Thymus (tissue), 11 donors: ENCODE results near the gene NCKAP5L. TPM values are rescaled to one million over a fixed set of nuclear protein-coding genes. Genes with fewer than 3 reads are reported as not detected.

Experiments
- DNase-seq, 9 donors: peaks; one replicate each; pipeline ENCODE4 v3.0.0-alpha.2; 2013; ENCODE audit warnings: low spot score in 9 of 9, low read depth in 6 of 9, missing footprints in 1 of 9
- H3K27ac ChIP-seq, 2 donors: one replicate each; pipeline ENCODE4 v1.5.1; 2013; ENCODE audit warnings: control low read depth in 1 of 2, low read depth in 1 of 2, low read length in 1 of 2, mild to moderate bottlenecking in 1 of 2, moderate library complexity in 1 of 2
- H3K27me3 ChIP-seq, 2 donors: one replicate each; pipeline ENCODE4 v1.5.1; 2013; ENCODE audit warnings: low read length in 1 of 2; ENCODE audit not compliant: control insufficient read depth in 2 of 2, insufficient read depth in 1 of 2
- H3K36me3 ChIP-seq, 2 donors: one replicate each; pipeline ENCODE4 v1.5.1; 2013; ENCODE audit warnings: low read length in 1 of 2, mild to moderate bottlenecking in 1 of 2, moderate library complexity in 1 of 2; ENCODE audit not compliant: control insufficient read depth in 2 of 2, insufficient read depth in 2 of 2
- H3K4me1 ChIP-seq, 2 donors: one replicate each; pipeline ENCODE4 v1.5.1; 2013; ENCODE audit warnings: low read length in 2 of 2; ENCODE audit not compliant: control insufficient read depth in 2 of 2, insufficient read depth in 2 of 2
- H3K4me3 ChIP-seq, 2 donors: one replicate each; pipeline ENCODE4 v1.5.1; 2013; ENCODE audit warnings: low read length in 2 of 2, control low read depth in 1 of 2, mild to moderate bottlenecking in 1 of 2
- H3K9me3 ChIP-seq, 2 donors: one replicate each; pipeline ENCODE4 v1.5.1; 2013; ENCODE audit warnings: low read length in 1 of 2, mild to moderate bottlenecking in 1 of 2; ENCODE audit not compliant: control insufficient read depth in 2 of 2, insufficient read depth in 1 of 2
- WGBS: extraction: QIAGEN DNeasy Blood & Tissue Kit; methylation state at CpG from one replicate; pipeline ENCODE4 v1.1.7; 2013; 5-methylcytosine and 5-hydroxymethylcytosine counted together
- polyA plus RNA-seq: library from polyadenylated mRNA; stranded (reverse); fragments of 200-250 nt; gene quantifications from one replicate; pipeline ENCODE4 v1.2.3, GENCODE V29; 2013
- total RNA-seq: library from RNA; stranded (reverse); fragments of 120-200 nt; gene quantifications from one replicate; pipeline ENCODE4 v1.2.4, GENCODE V29; 2013
- donor health status: healthy.

Gene NCKAP5L
- total and polyA plus RNA-seq, 2 donors, result 5.6 to 17.5 TPM

DNA sequence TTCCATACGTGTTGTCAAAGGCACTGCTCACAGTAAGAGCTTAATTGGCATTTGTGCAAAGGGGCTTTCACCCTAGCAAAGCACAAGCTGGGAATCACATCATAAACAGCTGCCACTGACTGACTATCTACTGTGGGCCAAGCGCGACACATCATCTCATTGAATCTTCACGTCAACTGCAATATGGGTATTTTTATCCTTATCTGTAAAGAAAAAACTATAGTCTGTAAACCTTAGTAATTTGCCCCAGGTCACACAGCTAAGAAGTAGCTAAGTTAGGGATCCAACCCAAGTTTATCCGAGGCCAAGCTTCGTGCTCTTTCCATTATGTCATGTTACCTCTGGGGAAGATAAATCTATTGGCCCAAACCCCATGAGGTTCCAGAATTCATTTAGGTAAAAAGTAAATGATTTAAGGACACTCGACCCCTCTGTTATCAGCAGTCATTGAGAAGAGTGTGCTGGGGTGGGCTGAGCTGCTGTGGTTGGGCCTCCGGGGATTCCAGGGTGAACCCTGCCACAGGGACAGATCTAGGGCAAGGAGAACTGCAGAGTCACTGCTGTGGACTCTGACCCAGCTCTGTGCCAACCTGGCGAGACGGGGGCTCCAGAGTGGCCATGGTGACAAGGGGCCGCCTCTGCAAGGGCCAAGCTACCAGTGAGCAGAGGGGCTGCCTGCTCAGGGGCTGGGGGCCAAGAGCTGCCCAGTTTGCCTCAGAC is 27.6 kb downstream of the NCKAP5L start:
- DNase-seq, result no peak
- Histone ChIP-seq H3K9me3 (no peaks in the 10 kb centered on the region), H3K4me1 (no peaks in the 10 kb centered on the region), H3K27me3 (no peaks in the 10 kb centered on the region), H3K27ac (no peak overlapping the region), H3K4me3 (no peak overlapping the region), H3K36me3 (peaks cover 57 to 61% of the 10 kb centered on the region in 2 donors)
- 97% methylated on average over 11 of the region's 11 CpGs for WGBS

GRCh38 chr12:49798934-49799333 is 29.3 kb downstream of the NCKAP5L start:
- no peaks in the 10 kb centered on the region for H3K4me1 ChIP-seq
- no peaks in the 10 kb centered on the region for H3K9me3 ChIP-seq
- 99% methylated on average over 2 of the region's 2 CpGs for WGBS
- H3K27me3 ChIP-seq, result no peaks in the 10 kb centered on the region
- H3K27ac ChIP-seq, result no peak overlapping the region
- H3K36me3 ChIP-seq, result peaks cover 48 to 56% of the 10 kb centered on the region in 2 donors
- no peak for DNase-seq
- H3K4me3 ChIP-seq, result no peak overlapping the region

DNA sequence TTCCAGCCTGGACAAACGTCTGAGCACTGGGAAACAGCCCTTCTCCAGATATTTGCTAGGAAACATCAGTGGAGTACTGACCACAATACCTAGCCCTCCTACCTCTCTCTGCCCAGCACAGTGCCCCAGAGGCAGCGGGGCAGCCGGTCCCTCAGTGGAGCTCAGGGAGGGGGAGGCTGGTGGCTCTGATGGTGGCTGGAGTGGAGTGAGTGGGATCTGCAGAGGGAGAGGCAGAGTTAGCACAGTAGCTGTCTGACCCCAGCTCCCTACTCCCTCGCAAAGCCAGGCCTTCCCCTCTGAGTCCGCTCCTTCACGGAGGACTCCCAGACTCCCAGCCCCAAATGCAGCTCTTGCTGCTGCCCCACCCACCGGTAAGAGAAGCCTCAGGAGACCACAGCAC is 30.0 kb downstream of the NCKAP5L start:
- Histone ChIP-seq H3K4me3 (no peak overlapping the region), H3K4me1 (no peaks in the 10 kb centered on the region), H3K9me3 (no peaks in the 10 kb centered on the region), H3K27me3 (no peaks in the 10 kb centered on the region), H3K36me3 (peaks cover 45 to 53% of the 10 kb centered on the region in 2 donors), H3K27ac (no peak overlapping the region)
- DNase-seq, result no peak
- WGBS, result 97% methylated on average over 7 of the region's 7 CpGs

DNA sequence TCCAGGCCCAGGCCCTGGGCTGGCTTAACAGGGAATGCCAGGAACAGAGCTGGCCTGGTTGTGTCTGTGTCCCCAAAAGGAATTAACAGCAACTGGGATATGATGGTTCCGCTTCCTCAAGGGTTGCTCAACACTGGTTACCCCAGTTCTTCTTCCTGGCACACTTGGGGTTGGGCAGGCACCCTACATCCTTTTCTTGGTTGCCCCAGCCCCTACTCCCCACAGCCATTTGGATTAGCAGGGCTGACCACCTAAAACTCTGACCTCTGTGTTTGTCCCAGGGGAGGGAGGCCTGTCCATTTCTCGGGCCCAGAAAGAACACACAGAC is 30.8 kb downstream of the NCKAP5L start:
- no peak for DNase-seq
- H3K36me3 ChIP-seq, result peaks cover 37 to 46% of the 10 kb centered on the region in 2 donors
- no peak overlapping the region for H3K27ac ChIP-seq
- no peaks in the 10 kb centered on the region for H3K4me1 ChIP-seq
- no peak overlapping the region for H3K4me3 ChIP-seq
- no peaks in the 10 kb centered on the region for H3K27me3 ChIP-seq
- WGBS, result 95% methylated on average over 2 of the region's 2 CpGs
- no peaks in the 10 kb centered on the region for H3K9me3 ChIP-seq

DNA sequence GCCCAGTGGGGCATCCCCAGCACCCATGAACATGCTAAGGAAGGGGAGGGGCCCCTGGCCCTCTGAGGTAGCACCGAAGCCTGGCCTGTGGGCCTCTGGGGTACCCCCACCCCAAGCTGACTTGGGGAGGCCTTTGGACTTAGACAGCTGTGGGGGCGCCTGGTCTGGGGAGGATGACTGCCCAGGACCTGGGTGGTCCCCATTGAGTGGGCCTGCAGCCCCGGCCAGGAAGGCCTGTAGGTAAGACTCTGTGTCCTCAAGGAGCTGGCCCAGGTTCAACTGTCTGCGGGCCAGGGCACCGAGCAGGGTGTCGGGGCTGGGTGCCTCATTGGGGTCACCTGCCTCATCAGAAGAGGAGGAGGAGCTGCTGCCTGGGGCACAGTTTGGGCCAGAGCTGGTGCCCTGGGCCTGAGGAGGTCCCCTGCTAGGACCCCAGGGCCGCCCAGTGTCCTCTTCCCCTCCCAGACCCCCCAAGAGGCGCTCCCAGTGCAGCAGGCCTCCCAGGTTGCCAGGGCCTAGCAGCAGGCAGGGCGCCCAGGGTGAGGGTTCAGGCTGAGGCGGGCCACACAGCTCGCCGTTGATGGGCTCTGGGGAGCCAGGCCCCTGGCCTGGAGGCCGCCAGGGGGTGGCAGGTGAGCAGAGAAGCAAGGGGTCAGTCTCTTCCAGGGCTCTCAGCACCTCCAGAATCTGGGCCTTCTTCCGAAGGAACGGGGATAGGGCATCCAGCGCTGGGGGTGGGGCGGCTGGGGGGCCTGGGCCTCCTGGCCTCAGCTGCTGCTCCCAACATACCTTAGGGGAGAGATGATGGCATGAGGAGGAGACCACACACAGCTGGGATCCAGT is 31.4 kb downstream of the NCKAP5L start:
- H3K9me3 ChIP-seq, result no peaks in the 10 kb centered on the region
- WGBS, result 97% methylated on average over 17 of the region's 17 CpGs
- no peaks in the 10 kb centered on the region for H3K4me1 ChIP-seq
- H3K27me3 ChIP-seq, result no peaks in the 10 kb centered on the region
- no peak overlapping the region for H3K27ac ChIP-seq
- DNase-seq, result no peak
- H3K4me3 ChIP-seq, result no peak overlapping the region
- peaks cover 36 to 45% of the 10 kb centered on the region in 2 donors for H3K36me3 ChIP-seq

- WGBS, result 97% methylated on average over 12 of the region's 12 CpGs
- H3K9me3 ChIP-seq, result no peaks in the 10 kb centered on the region
- H3K27ac ChIP-seq, result no peak overlapping the region
- peaks cover 31 to 39% of the 10 kb centered on the region in 2 donors for H3K36me3 ChIP-seq
- H3K4me1 ChIP-seq, result no peaks in the 10 kb centered on the region
- DNase-seq, result no peak
- H3K27me3 ChIP-seq, result no peaks in the 10 kb centered on the region
- no peak overlapping the region for H3K4me3 ChIP-seq
These were observed 32.1 kb downstream of the NCKAP5L start for GRCh38 chr12:49796155-49796554.

- Histone ChIP-seq H3K4me3 (no peak overlapping the region), H3K27me3 (no peaks in the 10 kb centered on the region), H3K4me1 (no peaks in the 10 kb centered on the region), H3K36me3 (peaks cover 30 to 42% of the 10 kb centered on the region in 2 donors), H3K27ac (no peak overlapping the region), H3K9me3 (no peaks in the 10 kb centered on the region)
- no peak for DNase-seq
- WGBS, result 95% methylated on average over 12 of the region's 12 CpGs
These were observed 32.5 kb downstream of the NCKAP5L start for GRCh38 chr12:49795654-49796105.

- Histone ChIP-seq H3K27me3 (no peaks in the 10 kb centered on the region), H3K36me3 (peaks cover 30 to 42% of the 10 kb centered on the region in 2 donors), H3K9me3 (no peaks in the 10 kb centered on the region), H3K27ac (no peak overlapping the region), H3K4me3 (no peak overlapping the region), H3K4me1 (no peaks in the 10 kb centered on the region)
- 97% methylated on average over 32 of the region's 32 CpGs for WGBS
- no peak for DNase-seq
These were observed 33.2 kb downstream of the NCKAP5L start for GRCh38 chr12:49794811-49795653.
